Measurements from ENCODE around the gene ZNF543. TPM values are rescaled to one million over a fixed set of nuclear protein-coding genes. Genes with fewer than 3 reads are reported as not detected.

Gene ZNF543
- total and polyA plus RNA-seq, 9 of the 15 experiments (the other 6 are each of a cell fraction or from before 2014, with no cell fraction given) = 0.14 to 5.5 (median 2.4) TPM

DNA sequence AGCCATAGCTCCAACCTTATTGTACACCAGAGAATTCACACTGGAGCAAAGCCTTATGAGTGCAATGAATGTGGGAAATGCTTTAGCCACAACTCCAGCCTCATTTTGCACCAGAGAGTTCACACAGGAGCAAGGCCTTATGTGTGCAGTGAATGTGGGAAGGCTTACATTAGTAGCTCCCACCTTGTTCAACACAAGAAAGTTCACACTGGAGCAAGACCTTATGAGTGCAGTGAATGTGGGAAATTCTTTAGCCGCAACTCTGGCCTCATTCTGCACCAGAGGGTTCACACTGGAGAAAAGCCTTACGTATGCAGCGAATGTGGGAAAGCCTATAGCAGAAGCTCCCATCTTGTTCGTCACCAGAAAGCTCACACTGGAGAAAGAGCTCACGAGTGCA lies 37.1 kb downstream of the ZNF543 start:
- intact Hi-C loops (cut with micrococcal nuclease) (no loop called here), in situ Hi-C loops (cut with MboI) (no loop called here)
- WGBS (ENCODE audit: insufficient coverage, low coverage, missing lambda C conversion rate) = 71% methylated on average over 5 of the region's 5 CpGs
- BruUV-seq (replicated peaks) = no TSS peak
- no peaks in the 10 kb centered on the region for H3K9me1 ChIP-seq (ENCODE audit: control insufficient read depth, insufficient read depth, low read length)
- ATAC-seq (no peak), DNase-seq (ENCODE audit: extremely low read depth in 1 of 4, low spot score in 3 of 4) (no peak), FAIRE-seq (no peak)
- no peaks in the 10 kb centered on the region for H3K27me3 ChIP-seq (ENCODE audit: control insufficient read depth in 2 of 2, insufficient read depth in 2 of 2, low read length in 2 of 2)
- H3K4me2 ChIP-seq (ENCODE audit: insufficient read depth, low read length) = no peak overlapping the region
- no peak overlapping the region for H2AFZ ChIP-seq (ENCODE audit: low read depth, low read length)
- H3K9ac ChIP-seq (ENCODE audit: insufficient read depth in 1 of 2, low read depth in 2 of 2, low read length in 2 of 2) = no peak overlapping the region
- no peak overlapping the region for H3K4me3 ChIP-seq
- H3K79me2 ChIP-seq (ENCODE audit: control insufficient read depth, insufficient read depth, low read length) = peaks cover 2% of the 10 kb centered on the region; the same call in 2 of the 3 replicates
- peaks cover 32% of the 10 kb centered on the region for H3K36me3 ChIP-seq (ENCODE audit: control insufficient read depth, insufficient read depth, low read length)
- POLR2A ChIA-PET = no interaction called here
- TF ChIP-seq ZNF75A (CRISPR knock-in tag; IDR thresholded peaks at IDR 0.05) (peak; percentile 91), BACH1 (tag; IDR thresholded peaks at IDR 0.05) (no peak)
- H3K27ac ChIP-seq (ENCODE audit: extremely low read depth, low read depth, low read length) = no peak overlapping the region
- CTCF ChIA-PET (ENCODE audit: low intra/inter-chr PET ratio) = no interaction called here
- H3K4me1 ChIP-seq (replicated peaks in 1 of 2; ENCODE audit: control insufficient read depth in 2 of 2, insufficient read depth in 2 of 2, low read length in 2 of 2) = no peaks in the 10 kb centered on the region; a peak in 2 of 5 replicates
- H3K9me3 ChIP-seq (replicated peaks; ENCODE audit: control insufficient read depth, insufficient read depth, low read depth, low read length) = no peaks in the 10 kb centered on the region; the same call in 1 of the 2 replicates
- H4K20me1 ChIP-seq (replicated peaks; ENCODE audit: control insufficient read depth, insufficient read depth, low read length) = no peaks in the 10 kb centered on the region

DNA sequence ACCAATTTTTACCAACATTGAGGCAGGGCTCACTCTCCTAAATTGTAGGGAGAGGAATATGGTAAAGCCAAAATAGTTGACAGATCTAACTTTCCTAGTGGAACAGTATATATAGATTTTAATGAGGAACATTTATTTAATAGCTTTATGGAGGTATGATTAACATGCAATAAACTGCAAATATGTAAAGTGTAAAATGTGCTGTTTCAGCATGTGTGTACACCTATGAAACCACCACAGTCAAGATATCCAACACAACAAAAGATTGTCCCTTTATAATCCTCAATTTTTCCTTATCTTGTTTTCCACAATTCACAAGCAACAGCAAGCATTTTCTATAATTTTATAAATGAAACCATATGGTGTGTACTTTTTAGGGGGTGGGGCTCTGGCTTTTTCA lies 39.0 kb downstream of the ZNF543 start:
- peaks cover 0 to 5% of the 10 kb centered on the region in 2 experiments; a peak in 1 of 5 replicates for H3K4me1 ChIP-seq (replicated peaks in 1 of 2; ENCODE audit: control insufficient read depth in 2 of 2, insufficient read depth in 2 of 2, low read length in 2 of 2)
- FAIRE-seq (no peak), ATAC-seq (no peak), DNase-seq (ENCODE audit: extremely low read depth in 1 of 4, low spot score in 3 of 4) (no peak)
- TF ChIP-seq ZNF316 (IDR thresholded peaks at IDR 0.05) = 0 out of 2 replicates have a peak, but pooled peaks have one; percentile 33
- TF ChIP-seq TEAD4 (IDR thresholded peaks at IDR 0.05; ENCODE audit: low read length) = no peak
- no peak for TF ChIP-seq TEAD4 (CRISPR knock-in tag; IDR thresholded peaks at IDR 0.05; ENCODE audit: borderline replicate concordance)
- H3K4me3 ChIP-seq = no peak overlapping the region
- CTCF ChIA-PET (ENCODE audit: low intra/inter-chr PET ratio) = no interaction called here
- H4K20me1 ChIP-seq (replicated peaks; ENCODE audit: control insufficient read depth, insufficient read depth, low read length) = no peaks in the 10 kb centered on the region
- peaks cover 4% of the 10 kb centered on the region for H3K9me3 ChIP-seq (replicated peaks; ENCODE audit: control insufficient read depth, insufficient read depth, low read depth, low read length)
- in situ Hi-C loops (cut with MboI) (no loop called here), intact Hi-C loops (cut with micrococcal nuclease) (no loop called here)
- H3K4me2 ChIP-seq (ENCODE audit: insufficient read depth, low read length) = no peak overlapping the region
- H3K9me1 ChIP-seq (ENCODE audit: control insufficient read depth, insufficient read depth, low read length) = no peaks in the 10 kb centered on the region
- peaks cover 28% of the 10 kb centered on the region for H3K36me3 ChIP-seq (ENCODE audit: control insufficient read depth, insufficient read depth, low read length)
- POLR2A ChIA-PET = no interaction called here
- H3K27me3 ChIP-seq (ENCODE audit: control insufficient read depth in 2 of 2, insufficient read depth in 2 of 2, low read length in 2 of 2) = no peaks in the 10 kb centered on the region
- no TSS peak for BruUV-seq (replicated peaks)
- no peak overlapping the region for H3K9ac ChIP-seq (ENCODE audit: insufficient read depth in 1 of 2, low read depth in 2 of 2, low read length in 2 of 2)
- H3K79me2 ChIP-seq (ENCODE audit: control insufficient read depth, insufficient read depth, low read length) = no peaks in the 10 kb centered on the region
- no peak overlapping the region for H3K27ac ChIP-seq (ENCODE audit: extremely low read depth, low read depth, low read length)
- H2AFZ ChIP-seq (ENCODE audit: low read depth, low read length) = no peak overlapping the region
